Heart left ventricle (tissue), 16 donors: Measurements from ENCODE around the gene TSPAN15. TPM values are rescaled to one million over a fixed set of nuclear protein-coding genes. Genes with fewer than 3 reads are reported as not detected.

ENCODE experiments used
- ATAC-seq, 4 donors: fragments of 200-7000 bp; cut with Tn5 transposase; one replicate each; pipeline ENCODE4 v1.9.1; 2020 to 2022; ENCODE audit warnings: moderate library complexity in 4 of 4, mild to moderate bottlenecking in 3 of 4, moderate number of reproducible peaks in 1 of 4
- DNase-seq, 5 donors: peaks; one replicate each; pipeline ENCODE4 v3.0.0-alpha.2; 2020
- H3K27ac ChIP-seq, 12 donors: fragments of 200-600 bp; sonication (generic) in 4 of 12; one replicate each; pipeline versions ENCODE4 v1.5.0 to v1.8.0; 2016 to 2022; ENCODE audit warnings: mild to moderate bottlenecking in 2 of 12
- H3K27me3 ChIP-seq, 9 donors: fragments of 200-600 bp; sonication (generic) in 2 of 9; one replicate each; pipeline versions ENCODE4 v1.5.1 to v1.8.0; 2016 to 2022; ENCODE audit warnings: mild to moderate bottlenecking in 3 of 9
- H3K36me3 ChIP-seq, 9 donors: fragments of 200-600 bp; sonication (generic) in 2 of 9; one replicate each; pipeline versions ENCODE4 v1.5.0 to v1.8.0; 2018 to 2022; ENCODE audit warnings: mild to moderate bottlenecking in 2 of 9
- H3K4me1 ChIP-seq, 12 donors: fragments of 200-600 bp; sonication (generic) in 4 of 12; one replicate each; pipeline versions ENCODE4 v1.5.0 to v1.8.0; 2016 to 2022; ENCODE audit warnings: mild to moderate bottlenecking in 3 of 12
- H3K4me3 ChIP-seq, 12 donors: fragments of 200-600 bp; sonication (generic) in 4 of 12; one replicate each; pipeline versions ENCODE4 v1.5.0 to v1.8.0; 2017 to 2022; ENCODE audit warnings: mild to moderate bottlenecking in 9 of 12, moderate library complexity in 4 of 12
- H3K9me3 ChIP-seq, 12 donors: fragments of 200-600 bp; sonication (generic) in 4 of 12; one replicate each; pipeline versions ENCODE4 v1.5.0 to v1.8.0; 2016 to 2022; ENCODE audit warnings: mild to moderate bottlenecking in 1 of 12
- POLR2A ChIP-seq, 2 donors: fragments of 450-650 bp; IDR thresholded peaks; one replicate each; pipeline ENCODE4 v1.6.1; 2017; ENCODE audit warnings: antibody characterized with exemption in 2 of 2, mild to moderate bottlenecking in 2 of 2, moderate library complexity in 2 of 2
- WGBS, 4 donors: extraction: QIAGEN DNeasy Blood & Tissue Kit in 2 of 4; methylation state at CpG; one replicate each; pipeline versions ENCODE4 v1.1.5 to v1.1.7; 2013 to 2018; 5-methylcytosine and 5-hydroxymethylcytosine counted together
- intact Hi-C, 10 donors: fragments of 100-400 bp; cut with DNase I; formaldehyde crosslinking; loops; one replicate each; pipeline versions ENCODE4 v1.11.1 to v1.14.2; 2022
- polyA plus RNA-seq, 2 donors: library from polyadenylated mRNA; stranded (reverse); fragments of 200-250 nt; gene quantifications; one replicate each; pipeline ENCODE4 v1.2.3, GENCODE V29; 2013
- total RNA-seq, 9 donors: library from RNA; depleted of rRNA in 2 of 9; stranded (reverse); fragments of >200 nt in 2 of 9; fragmentation: NEBNext Ultra II Directional in 3 of 9; extraction: Animal tissue kit (Norgen Biotek cat#: 25700) in 3 of 9; gene quantifications; one replicate each; pipeline versions ENCODE4 v1.1.0 to v1.2.4, GENCODE V29; 2016 to 2023
- TF ChIP-seq, protein P1 (sequence below), 12 donors: fragments of 200-600 bp; sonication (generic) in 4 of 12; IDR thresholded peaks; one replicate each; pipeline versions ENCODE4 v1.5.0 to v1.8.0; 2018 to 2022; ENCODE audit warnings: antibody characterized with exemption in 12 of 12, mild to moderate bottlenecking in 5 of 12
- donor health status: ischemic (EF 13 %, LVEDD 7.1; RV severe dilation, severe dysfunction).
- donor health status: healthy with polysubstance abuse.
- donor health status: DM: no; HTN: yes; CAD: no.
- donor health status: DM: no; HTN: no; CAD: no.
- donor health status: ischemic (EF 25% LVEDD 6.9; RV normal size, moderate dysfunction).
- donor health status: ischemic (EF 25% LVEDD 5.7; RV mildly dilated, moderate dysfunction).
- donor health status: healthy.
- donor health status: DM: yes; HTN: yes; CAD: no.
- donor health status: ischemic (EF 35%, LVEDD 5.7; RV mildly dilated, moderate dysfunction).
- donor health status: nonischemic (EF 11% LVEDD 7.7; RV severe dilation, severe dysfunction).
- donor health status: DM: yes; HTN: yes; CAD: no.
- donor health status: PGD.
- donor health status: ischemic (EF 29% LVEDD 5.4; RV normal size, mild dysfunction).
- donor health status: nonischemic (EF 23%, LVEDD 6.1; RV moderate dilation, normal function).

TSPAN15 gene
- total and polyA plus RNA-seq, 11 donors: 4.5 to 20.2 (median 11.1) TPM

DNA sequence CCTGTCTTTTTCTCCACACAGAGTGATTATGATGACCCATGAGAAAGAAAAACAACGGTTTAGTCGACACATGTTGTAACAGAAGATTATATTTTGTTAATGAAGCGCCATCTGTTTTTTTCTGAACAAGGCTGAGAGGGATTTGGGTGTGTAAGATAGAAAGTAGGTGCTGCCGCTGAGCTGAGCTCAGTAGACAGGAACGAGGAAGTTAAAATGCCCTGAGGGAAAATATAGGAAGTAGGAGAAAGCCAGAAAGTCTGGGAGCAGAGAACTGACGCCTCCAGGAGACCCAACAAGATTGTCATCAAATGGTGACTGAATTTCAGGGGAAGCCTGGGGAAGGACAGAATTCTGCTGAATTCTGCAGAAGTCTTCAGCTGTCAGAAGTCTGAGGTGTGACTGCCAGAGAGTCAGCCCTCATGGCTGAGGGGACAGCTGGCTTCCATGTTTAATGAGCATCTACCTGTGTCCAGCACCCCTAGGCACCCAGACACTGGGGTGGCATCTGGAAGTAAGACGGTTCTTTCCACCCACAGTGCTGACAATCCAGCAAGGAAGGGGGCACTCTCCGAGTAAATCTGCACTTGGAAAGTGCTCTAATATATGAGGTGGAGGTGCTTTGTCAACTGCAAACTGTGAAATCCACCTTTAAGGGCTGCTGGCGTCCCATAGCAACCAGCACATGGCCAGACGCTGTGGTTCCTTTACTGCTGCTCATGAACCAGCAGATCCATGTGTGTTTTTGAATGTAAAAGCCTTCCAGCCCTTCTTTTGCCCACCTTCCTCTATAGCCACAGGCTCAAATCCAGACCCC lies 12.5 kb upstream of the TSPAN15 start:
- Histone ChIP-seq H3K4me3 (no peak overlapping the region), H3K27me3 (no peaks in the 10 kb centered on the region), H3K9me3 (no peaks in the 10 kb centered on the region), H3K36me3 (no peaks in the 10 kb centered on the region), H3K4me1 (peaks cover 0 to 21% (median 14%) of the 10 kb centered on the region in 12 donors), H3K27ac (peak overlapping the region; percentile 38 to 68 (median 58))
- ATAC-seq (peak; percentile 53 to 77 (median 64)), DNase-seq (no peak)
- TF ChIP-seq POLR2A (IDR thresholded peaks at IDR 0.05): no peak
- TF ChIP-seq, protein P1, sequence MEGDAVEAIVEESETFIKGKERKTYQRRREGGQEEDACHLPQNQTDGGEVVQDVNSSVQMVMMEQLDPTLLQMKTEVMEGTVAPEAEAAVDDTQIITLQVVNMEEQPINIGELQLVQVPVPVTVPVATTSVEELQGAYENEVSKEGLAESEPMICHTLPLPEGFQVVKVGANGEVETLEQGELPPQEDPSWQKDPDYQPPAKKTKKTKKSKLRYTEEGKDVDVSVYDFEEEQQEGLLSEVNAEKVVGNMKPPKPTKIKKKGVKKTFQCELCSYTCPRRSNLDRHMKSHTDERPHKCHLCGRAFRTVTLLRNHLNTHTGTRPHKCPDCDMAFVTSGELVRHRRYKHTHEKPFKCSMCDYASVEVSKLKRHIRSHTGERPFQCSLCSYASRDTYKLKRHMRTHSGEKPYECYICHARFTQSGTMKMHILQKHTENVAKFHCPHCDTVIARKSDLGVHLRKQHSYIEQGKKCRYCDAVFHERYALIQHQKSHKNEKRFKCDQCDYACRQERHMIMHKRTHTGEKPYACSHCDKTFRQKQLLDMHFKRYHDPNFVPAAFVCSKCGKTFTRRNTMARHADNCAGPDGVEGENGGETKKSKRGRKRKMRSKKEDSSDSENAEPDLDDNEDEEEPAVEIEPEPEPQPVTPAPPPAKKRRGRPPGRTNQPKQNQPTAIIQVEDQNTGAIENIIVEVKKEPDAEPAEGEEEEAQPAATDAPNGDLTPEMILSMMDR (IDR thresholded peaks at IDR 0.05): no peak
- WGBS, 4 donors: 40 to 49% (median 43%) methylated on average over 6 to 10 of the region's 10 CpGs
- intact Hi-C loops: loop anchor here in 1 of 10 donors (5.0 kb wide), 1 partner anchor 64 kb away; no protein-coding TSS in a partner anchor

DNA sequence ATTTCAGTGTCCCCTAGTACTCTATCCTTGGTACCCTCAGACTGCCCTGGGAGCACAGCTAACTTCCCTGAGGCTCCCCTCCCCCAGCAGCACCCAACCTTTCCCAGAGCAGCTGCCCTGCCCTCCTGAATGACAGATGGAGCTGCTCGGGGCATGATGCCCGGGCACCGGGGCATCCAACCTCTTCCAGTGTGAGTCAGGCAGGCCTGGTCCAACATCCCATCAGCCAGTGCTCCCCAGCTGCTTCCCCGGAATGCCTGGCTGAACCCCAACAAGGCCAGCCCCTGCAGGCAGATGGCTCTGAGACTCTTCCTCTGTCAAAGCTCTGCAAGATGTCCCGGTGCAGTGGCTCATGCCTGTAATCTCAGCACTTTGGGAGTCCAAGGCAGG lies 11.9 kb upstream of the TSPAN15 start:
- TF ChIP-seq, protein P1 (IDR thresholded peaks at IDR 0.05): no peak
- no peak for TF ChIP-seq POLR2A (IDR thresholded peaks at IDR 0.05)
- H3K36me3 ChIP-seq: no peaks in the 10 kb centered on the region
- no peaks in the 10 kb centered on the region for H3K27me3 ChIP-seq
- peaks cover 0 to 21% (median 14%) of the 10 kb centered on the region in 12 donors for H3K4me1 ChIP-seq
- ATAC-seq (peak in 3 of 4 donors; percentile 62 to 67 (median 64)), DNase-seq (no peak)
- no peaks in the 10 kb centered on the region for H3K9me3 ChIP-seq
- H3K4me3 ChIP-seq: no peak overlapping the region
- WGBS, 4 donors: 51 to 65% (median 55%) methylated on average over 5 of the region's 5 CpGs
- peak overlapping the region in 9 of 12 donors; percentile 40 to 68 (median 59) for H3K27ac ChIP-seq
- intact Hi-C loops: loop anchor here in 1 of 10 donors (5.0 kb wide), 1 partner anchor 63 kb away; no protein-coding TSS in a partner anchor

DNA sequence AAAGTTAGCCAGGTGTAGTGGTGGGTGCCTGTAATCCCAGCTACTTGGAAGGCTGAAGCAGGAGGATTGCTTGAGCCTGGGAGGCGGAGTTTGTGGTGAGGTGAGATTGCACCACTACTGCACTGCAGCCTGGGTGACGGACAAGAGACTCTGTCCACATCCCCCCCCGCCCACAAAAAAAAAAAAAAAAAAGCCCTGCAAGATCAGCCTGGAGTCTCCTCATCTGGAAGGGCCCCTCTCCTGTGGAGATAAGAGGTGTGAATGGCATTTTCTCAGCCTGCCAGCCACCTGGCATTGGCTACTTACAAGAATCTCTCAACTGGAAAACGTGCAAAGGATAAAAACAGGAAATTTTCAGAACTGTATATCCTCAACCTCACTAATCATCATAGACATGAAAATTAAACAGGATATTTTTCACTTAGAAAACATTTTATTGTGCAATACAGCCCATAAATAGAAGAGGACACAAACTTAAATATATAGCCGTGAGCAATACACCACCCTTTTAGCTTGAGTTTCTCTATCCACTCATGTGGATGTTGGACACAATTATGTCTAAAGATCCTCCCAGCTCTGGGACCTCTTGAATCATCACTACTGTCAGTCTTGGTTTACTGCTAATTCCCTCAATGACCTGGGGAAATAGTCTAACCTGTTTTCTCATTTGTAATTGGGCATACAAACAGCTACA lies 11.3 kb upstream of the TSPAN15 start:
- Histone ChIP-seq H3K27ac (peak overlapping the region in 1 of 12 donors; percentile 40), H3K27me3 (no peaks in the 10 kb centered on the region), H3K4me3 (no peak overlapping the region), H3K4me1 (peaks cover 0 to 21% (median 14%) of the 10 kb centered on the region in 12 donors), H3K9me3 (no peaks in the 10 kb centered on the region), H3K36me3 (no peaks in the 10 kb centered on the region)
- DNase-seq (no peak), ATAC-seq (no peak)
- TF ChIP-seq, protein P1 (IDR thresholded peaks at IDR 0.05): no peak
- TF ChIP-seq POLR2A (IDR thresholded peaks at IDR 0.05): no peak
- 58 to 68% (median 61%) methylated on average over 5 of the region's 5 CpGs for WGBS, 4 donors
- intact Hi-C loops: loop anchor here in 1 of 10 donors (5.0 kb wide), 1 partner anchor 62 kb away; no protein-coding TSS in a partner anchor

- Histone ChIP-seq H3K36me3 (no peaks in the 10 kb centered on the region), H3K4me1 (peaks cover 0 to 19% (median 12%) of the 10 kb centered on the region in 12 donors), H3K27ac (no peak overlapping the region), H3K4me3 (no peak overlapping the region), H3K27me3 (no peaks in the 10 kb centered on the region), H3K9me3 (no peaks in the 10 kb centered on the region)
- DNase-seq (no peak), ATAC-seq (no peak)
- intact Hi-C loops: no loop called here
- no peak for TF ChIP-seq POLR2A (IDR thresholded peaks at IDR 0.05)
- TF ChIP-seq, protein P1 (IDR thresholded peaks at IDR 0.05): no peak
- WGBS, 4 donors: 68 to 84% (median 80%) methylated on average over 1 of the region's 1 CpG
Measured at GRCh38 chr10:69443354-69443753, 7.9 kb upstream of the TSPAN15 start.
